Stimulated activated CD8-positive, alpha-beta memory T cell treated with anti-CD3 and anti-CD28 coated beads, Interleukin-7, amount 100 ng/mL, for 48 hours (primary cell): ENCODE data around the gene WNT4.

Experiments
- DNase-seq, 2 donors: peaks; one replicate each; pipeline ENCODE4 v3.0.0-alpha.2; 2020; ENCODE audit warnings: low read depth in 1 of 2; ENCODE audit errors: extremely low read depth in 1 of 2

The WNT4 gene

DNA sequence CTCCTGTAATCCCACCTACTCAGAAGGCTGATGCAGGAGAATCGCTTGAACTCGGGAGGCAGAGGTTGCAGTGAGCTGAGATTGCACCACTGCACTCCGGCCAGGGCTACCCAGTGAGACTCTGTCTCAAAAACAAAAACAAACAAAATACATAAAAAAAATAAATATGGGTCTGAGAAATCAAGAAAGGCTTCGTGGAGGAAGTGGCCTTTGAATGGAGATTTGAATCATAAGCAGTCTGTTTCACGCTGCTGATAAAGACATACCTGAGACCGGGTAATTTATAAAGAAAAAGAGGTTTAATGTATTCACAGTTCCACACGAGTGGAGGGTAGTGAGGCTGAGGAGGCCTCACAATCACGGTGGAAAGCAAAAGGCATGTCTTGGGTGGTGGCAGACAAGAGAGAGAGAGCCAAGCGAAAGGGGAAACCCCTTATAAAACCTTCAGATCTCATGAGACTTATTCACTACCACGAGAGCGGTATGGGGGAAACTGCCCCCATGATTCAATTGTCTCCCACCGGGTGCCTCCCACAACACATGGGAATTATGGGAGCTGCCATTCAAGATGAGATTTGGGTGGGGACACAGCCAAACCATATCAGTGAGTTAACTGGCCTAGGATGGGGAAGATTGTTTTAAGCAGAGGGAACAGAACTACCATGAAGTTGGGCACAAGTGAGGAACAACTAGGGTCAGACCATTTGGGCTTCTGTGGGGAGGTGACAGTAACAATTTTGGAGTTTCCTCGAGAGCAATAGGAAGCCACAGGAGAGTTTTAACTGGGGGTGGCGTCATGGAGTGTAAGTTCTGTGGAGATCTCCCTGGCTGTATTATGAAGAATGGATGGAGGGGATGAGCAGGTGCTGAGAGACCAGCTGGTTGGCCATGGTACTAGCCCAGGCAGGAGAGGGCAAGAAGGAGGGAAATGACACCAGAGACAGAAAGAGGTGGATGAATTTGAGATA, 22.2 kb upstream of the WNT4 start:
- no peak for DNase-seq

DNA sequence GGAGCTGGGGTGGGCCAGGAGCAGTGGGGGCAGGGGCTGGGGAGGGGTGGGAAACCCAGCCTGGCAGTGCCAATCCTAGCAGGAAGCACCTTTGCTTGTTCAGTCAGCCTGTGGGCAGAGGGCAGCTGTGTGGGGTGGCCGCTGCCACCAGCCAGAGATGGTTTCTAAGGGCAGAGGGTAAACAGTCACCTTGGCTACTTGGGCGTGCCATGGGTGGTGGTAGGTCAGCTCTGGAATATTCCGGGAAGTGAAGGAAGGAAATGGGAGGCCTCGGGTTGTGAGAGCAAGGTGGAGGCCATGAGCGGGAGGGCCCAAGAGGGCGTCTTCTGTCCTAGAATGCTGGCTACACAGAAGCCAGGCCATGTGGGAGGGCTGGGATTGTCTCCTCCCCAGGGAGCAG, 20.7 kb upstream of the WNT4 start:
- DNase-seq = no peak

DNA sequence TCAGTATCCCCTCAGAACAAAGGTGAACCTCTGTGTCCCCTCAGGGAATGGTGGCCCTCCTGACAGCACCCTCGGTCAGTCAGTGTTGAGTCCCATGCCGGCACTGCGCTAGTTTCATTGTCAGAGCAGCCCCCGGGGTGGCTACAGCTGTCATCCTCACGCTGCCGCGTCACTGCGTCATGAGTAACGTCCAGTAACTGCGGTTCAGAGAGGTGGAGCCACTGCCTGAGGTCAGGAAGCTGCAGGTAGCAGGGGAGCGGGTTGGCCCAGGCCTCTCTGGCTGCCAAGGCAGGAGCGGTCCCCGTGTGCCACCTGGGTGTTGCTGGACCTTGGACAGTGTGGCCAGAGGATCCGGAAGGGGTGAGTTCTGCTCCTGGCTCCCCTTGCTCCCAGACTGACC, 20.2 kb upstream of the WNT4 start:
- DNase-seq = no peak

DNA sequence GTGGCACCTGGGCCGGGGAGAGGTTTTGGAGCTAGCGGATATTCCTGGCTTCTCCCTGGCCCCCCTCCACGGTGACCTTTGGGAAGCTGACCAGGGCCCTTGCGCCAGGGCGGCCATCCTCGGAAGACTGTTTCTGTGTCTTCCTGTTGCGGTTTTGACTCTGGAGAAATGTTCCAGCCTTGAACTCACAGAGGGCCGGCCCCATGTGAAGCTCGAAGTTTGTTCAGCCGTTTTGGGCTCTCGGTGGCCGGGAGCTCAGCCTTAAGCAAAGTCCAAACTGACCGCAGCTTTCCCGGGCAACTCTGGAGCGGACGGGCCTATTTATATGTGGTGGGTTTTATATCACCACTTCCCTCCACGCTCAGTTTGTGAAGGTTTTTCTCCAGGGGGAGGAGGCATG, 17.0 kb upstream of the WNT4 start:
- DNase-seq = no peak

DNA sequence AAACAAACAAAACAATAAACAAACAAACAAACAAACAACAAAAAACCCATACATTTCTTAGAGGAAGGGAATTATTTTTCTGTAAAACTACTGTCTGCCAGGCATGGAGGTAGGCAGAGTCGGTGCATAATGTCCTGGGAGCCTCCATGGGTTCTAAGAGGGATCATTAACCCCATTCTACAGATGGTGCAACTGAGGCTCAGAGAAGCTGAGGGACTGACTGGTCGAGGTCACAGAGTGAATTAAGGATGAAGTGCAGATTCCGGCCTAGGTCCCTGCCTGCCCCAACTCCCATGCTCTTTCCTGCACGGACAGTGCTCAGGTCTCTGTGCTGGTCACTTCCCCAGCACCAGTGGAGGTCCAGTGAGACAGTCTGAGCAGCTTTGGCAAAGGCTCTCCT, 15.8 kb upstream of the WNT4 start:
- no peak for DNase-seq

GRCh38 chr1:22157359-22157966, 14.6 kb upstream of the WNT4 start:
- no peak for DNase-seq

GRCh38 chr1:22155517-22155916, 12.6 kb upstream of the WNT4 start:
- no peak for DNase-seq

- DNase-seq = no peak
Measured at GRCh38 chr1:22154626-22155025, 11.7 kb upstream of the WNT4 start.

- DNase-seq = no peak
Measured at GRCh38 chr1:22153660-22154437, 11.0 kb upstream of the WNT4 start.

DNA sequence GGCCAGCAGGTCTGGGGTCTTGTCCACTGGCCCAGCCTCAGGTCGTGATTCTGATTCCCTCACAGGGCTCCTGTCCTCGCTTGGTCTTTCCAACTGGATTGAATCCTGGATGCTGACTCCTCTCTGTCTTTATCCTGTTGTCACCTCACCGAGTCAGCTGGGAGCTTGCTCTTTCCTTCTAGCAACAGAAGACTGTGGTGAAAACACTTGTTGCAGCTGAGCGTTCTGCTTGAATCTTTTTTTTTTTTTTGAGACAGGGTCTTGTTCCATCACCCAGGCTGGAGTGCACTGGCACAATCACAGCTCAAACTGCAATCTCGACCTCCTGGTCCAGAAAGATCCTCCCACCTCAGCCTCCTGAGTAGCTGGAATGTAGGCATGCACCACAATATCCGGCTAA, 8.0 kb upstream of the WNT4 start:
- DNase-seq = no peak

GRCh38 chr1:22142315-22143064, 407 bp downstream of the WNT4 start:
- DNase-seq = no peak

DNA sequence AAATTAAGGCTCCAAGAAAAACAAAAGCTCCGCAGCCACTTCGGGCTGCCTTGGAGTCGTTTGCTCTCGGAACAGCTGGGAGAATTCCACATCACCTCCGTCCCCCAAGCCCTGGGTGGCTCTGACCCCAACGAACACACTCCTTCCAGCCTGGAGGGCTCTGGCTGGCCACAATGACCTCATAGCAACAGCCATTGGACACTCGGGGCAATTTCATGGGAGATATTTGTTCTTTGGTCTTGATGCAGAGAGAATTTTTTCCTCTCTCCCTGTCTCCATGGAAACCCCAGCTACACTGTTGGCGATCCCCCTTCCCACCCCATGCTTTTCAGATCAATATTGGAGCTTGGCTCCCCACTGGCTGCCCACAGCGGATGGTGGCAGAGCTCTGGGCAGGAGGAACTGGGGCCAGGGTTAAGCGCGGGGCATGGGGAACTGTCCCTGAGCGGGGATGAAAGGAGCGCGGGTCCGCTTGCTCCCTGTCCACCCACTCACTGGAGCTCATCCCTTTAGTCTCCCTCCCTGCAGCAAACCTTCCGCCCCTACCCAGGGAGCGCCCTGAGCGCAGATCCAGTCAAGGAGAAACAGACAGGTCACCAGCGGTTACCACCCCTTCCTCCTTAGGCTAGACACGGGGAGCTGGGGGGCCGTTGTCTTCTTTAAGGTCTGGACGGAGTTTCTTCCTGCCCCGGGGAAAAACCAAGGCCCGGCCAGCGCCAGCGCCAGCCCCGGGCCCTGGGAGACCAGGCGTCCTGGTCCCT, 1.2 kb downstream of the WNT4 start:
- no peak for DNase-seq

- no peak for DNase-seq
Measured at GRCh38 chr1:22140694-22141093, 2.2 kb downstream of the WNT4 start.

DNA sequence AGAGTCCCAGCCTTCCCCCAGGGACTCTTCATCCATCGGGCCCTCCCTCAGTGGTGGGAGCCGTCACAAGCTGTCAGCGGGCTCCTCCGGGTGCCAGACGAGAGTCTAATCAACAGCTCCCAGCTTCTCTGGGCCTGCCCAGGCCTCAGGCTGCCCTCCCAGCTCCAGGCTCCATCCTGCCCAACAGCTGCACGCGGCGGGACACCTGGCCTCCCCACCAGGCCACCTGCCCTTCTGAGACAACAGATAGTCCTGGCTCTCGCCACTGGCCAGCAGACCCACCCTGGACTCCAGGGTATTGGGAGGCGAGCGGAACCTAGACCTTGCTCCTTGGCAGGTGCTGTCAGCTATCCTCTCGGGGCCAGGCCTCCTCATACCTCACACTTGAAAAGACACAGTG, 3.1 kb downstream of the WNT4 start:
- no peak for DNase-seq

GRCh38 chr1:22139066-22139594, 3.8 kb downstream of the WNT4 start:
- no peak for DNase-seq

- no peak for DNase-seq
Measured at GRCh38 chr1:22137004-22137720, 5.7 kb downstream of the WNT4 start.

GRCh38 chr1:22133931-22134324, 9.0 kb downstream of the WNT4 start:
- no peak for DNase-seq

GRCh38 chr1:22133247-22133930, 9.5 kb downstream of the WNT4 start:
- DNase-seq = no peak
